ENCODE data around the gene TDRD12.

The TDRD12 gene

DNA sequence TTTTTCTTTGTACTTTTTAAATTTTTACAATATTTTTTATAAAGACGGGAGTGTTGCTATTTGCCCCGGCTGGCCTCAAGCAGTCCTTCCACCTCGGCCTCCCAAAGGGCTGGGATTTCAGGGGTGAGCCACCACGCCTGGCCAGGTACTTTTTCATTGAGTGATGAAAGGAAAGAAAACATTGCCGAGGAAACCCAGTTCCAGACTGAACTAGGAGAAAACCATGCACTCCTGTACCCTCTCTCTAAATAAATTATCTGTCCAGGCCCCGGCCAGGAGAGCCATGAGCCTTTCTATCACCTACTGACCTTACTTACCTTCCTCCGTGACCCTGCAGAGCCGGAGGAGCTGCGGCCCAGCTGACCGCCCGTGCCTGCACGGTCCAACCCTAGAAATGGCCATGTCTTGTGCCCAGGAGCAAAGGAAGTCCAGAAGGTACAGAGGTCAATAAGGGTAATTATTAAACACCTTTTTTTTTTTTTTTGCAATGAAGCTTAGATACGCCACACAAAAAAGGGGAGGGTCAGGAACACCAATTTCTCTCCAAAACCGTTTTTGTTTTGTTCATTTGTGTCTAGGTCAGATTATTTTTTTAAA is 149.9 kb downstream of the TDRD12 start, which contains the start of gene SLC7A9:
Gene SLC7A9 (minus strand): TSS at position 399 of the 597 bp plus-strand sequence. CDS start 1,233 bp downstream, outside the sequence.
- DNase-seq: no peak

DNA sequence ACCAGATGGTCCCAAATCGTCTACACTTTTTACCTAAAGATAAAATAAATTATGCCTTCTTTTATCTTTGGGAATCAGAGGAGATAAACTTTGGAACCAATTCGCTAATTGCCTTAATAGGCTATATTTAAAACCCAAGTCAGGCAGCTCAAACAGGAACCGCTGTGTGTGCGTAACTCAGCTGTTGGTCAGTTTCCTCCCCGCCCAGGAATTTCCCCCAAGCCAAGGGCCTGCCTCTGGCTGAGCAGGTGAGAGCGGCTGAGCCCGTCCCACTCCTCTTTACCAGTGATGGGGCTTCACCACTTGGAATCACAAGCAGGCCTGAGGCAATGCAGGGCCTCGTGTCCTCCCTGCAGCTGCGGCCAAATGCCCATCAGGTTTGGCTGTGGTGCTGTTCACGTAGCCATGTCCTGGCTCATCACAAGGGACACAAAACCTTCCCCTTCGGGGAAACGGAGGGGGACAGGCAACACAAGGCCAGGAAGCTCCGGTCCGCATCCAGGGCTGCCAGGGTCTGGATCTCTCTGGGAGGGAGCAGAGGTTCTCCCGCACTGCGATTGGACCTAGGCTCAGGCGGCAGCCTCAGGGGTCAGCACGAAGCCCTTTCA is 150.5 kb downstream of the TDRD12 start:
- no peak for DNase-seq

DNA sequence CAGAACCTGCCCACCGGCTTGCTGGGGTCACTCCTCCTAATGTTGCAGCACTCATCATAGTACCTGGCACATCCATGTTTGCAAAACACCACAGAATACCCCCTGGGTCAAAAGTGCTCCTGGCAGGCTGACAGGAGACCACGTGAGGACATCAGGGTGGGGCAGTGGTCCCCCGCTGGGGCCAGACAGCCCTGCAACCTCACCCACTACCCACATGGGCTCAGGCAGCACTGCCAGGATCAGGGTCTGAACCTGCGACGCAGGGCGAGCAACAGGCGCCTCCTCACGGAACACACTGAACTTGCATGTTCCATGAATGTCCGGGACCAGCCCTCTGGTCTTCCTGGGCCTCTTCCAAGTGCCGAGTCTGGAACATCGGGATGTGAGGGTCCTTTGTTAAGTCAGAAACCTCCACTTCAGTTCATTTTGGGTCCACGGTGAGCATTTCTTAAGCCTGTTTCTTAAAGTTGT is 151.4 kb downstream of the TDRD12 start:
- DNase-seq: no peak

DNA sequence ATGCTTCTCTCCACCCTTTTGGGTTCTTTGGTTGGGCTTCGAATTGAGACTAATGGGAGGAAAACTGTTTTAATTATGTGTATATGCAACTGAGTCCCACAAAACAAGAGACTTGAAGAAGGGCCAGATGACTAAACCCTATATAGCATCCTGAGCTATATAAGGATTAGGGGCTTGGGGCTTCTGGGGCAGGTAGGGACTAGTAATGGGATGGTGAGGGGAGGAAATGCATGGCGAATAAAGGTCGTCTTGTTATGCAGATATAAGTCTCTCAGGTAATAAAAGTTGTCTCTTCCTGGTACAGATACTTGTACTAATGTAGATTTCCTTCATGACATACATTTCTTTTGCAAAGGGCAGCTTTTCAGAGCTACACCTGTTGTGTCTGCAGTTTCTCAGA is 152.8 kb downstream of the TDRD12 start:
- DNase-seq: no peak

DNA sequence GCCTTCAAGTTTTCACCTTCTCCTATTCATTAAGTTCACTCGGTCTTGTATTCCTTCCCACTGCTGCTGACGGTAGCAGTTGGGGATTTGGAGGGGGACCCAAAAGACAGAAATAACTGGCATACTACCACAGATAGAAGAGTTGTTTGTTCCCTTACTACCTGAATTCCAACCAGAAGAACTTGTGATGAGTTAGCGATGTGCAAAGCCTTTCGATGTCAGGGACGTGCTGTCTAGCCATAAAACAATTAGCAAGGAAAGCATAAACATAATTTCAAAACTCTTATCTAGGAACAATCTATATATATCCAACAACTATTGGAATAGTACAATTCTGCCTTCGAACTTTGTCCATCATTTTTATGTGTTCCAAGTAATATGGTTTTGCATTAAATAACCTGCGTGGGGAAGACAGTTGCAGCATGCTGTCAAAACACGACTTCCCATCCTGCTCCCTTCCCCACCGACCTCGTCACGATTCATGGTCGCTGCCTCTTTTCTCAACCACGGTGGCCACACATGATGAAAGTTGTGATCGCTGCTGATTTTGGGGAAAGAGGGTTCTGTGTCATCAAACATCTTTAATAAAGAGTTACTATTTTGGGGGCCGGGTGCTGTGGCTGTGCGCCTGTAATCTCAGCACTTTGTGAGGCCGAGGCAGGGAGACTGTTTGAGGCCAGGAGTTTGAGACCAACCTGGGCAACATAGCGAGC is 153.8 kb downstream of the TDRD12 start:
- DNase-seq: no peak

DNA sequence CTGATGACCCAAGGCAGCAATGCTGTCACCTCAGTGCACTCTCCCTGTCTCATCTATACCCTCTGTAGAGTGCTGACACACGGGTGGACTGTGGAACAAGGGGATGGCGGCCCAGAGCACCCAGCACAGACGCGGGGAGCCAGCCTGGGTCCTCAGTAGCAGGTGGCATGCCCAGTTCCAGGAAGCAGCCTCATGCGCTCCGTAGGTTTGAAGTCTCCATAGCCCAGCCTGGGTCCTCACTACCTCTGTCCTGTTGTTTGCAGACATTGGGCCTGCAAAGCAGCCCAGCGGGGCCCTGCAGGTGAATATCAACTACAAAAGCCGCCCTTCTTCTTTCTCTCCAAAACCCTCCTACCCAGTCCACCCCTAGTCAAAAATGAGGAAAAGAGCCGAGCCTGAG is 155.0 kb downstream of the TDRD12 start:
- DNase-seq: no peak

DNA sequence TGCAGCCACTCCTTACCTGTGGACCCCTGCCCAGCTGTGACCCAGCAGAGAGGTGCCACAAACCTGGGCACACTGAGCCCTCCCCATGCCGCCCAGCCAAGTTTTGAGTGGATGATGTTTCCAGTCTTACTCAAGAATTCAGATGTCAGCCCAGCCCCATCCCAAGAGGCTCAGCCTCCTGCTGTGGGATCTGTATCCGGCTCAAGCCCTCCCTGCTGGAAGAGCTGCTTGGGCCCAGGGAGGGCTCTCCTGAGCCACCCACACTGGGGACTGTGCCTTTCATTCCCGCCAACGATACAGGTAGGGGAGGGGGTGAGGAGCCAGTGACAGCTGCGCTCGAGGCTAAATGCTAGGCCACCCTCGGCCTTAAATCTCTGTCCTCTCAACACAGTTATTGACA is 155.9 kb downstream of the TDRD12 start:
- no peak for DNase-seq

DNA sequence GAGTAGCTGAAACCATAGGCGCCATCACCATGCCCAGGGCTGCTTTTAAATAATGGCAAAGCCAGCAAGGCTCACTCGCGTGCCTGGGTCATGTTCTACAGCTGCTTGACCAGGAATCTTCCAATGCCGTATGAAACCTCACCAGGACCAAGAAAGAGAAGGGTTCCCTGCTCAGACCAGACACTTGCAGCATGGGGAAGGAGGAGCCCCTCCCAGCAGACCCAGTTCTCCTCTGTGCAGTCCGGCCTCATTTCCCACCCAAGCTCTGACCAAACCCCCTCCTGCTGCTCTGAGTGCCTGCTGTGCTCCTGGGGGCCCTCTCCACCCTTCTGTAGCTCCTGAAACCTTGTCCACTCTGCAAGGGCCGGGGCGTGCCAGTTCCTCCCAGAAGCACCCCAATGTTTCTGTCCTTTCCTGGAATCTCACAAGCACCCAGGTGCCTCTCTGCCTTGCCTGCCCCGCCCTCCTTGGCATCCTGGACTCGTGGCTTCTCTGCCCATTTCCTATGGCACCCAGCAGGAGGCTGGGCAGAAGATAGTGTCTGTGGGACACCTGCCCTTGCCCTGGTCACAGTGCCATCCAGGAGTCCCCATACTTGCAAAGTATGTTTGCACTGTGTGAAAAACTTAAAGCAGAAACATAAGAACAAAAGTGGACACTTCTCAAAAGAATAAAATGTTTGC is 156.8 kb downstream of the TDRD12 start:
- DNase-seq: no peak

DNA sequence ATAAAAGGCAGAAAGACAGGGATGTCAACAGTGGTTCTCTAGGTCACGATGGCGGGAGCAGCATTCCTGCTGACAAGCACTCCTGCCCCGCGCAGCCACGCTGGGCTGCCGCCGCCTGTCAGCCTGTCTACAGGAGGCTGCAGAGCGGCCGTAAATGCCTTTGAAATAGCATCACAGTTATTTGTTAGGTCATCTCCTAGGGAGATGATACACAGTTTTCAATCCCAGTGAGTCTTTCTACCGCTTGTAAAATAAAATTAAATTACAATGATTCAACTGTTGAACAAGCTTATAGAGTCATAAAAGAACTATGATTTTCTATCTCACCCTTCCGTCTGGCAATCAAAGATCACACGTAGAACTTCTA is 157.3 kb downstream of the TDRD12 start:
- DNase-seq: no peak

Measured in CD4-positive, alpha-beta T cell treated with Interleukin-17A for 4 hours (primary cell).